Muscle layer of duodenum (tissue), 2 donors: ENCODE measurements around the gene AFAP1L1.

Experiments
- H3K27ac ChIP-seq: one replicate; pipeline ENCODE4 v1.7.0; 2013; ENCODE audit warnings: mild to moderate bottlenecking, low read length
- H3K27me3 ChIP-seq: one replicate; pipeline ENCODE4 v1.7.0; 2013; ENCODE audit warnings: low read depth, mild to moderate bottlenecking, control low read depth, low read length
- H3K36me3 ChIP-seq, 2 donors: one replicate each; pipeline ENCODE4 v1.7.0; 2013; ENCODE audit warnings: low read length in 2 of 2, control low read depth in 1 of 2, mild to moderate bottlenecking in 1 of 2; ENCODE audit not compliant: insufficient read depth in 2 of 2, control insufficient read depth in 1 of 2
- H3K4me1 ChIP-seq, 2 donors: one replicate each; pipeline ENCODE4 v1.7.0; 2013; ENCODE audit warnings: low read length in 2 of 2, mild to moderate bottlenecking in 2 of 2, control low read depth in 1 of 2, moderate library complexity in 1 of 2; ENCODE audit not compliant: insufficient read depth in 2 of 2, control insufficient read depth in 1 of 2
- H3K4me3 ChIP-seq, 2 donors: one replicate each; pipeline ENCODE4 v1.7.0; 2013; ENCODE audit warnings: low read length in 2 of 2, low read depth in 1 of 2, mild to moderate bottlenecking in 1 of 2
- H3K9me3 ChIP-seq, 2 donors: one replicate each; pipeline ENCODE4 v1.7.0; 2013; ENCODE audit warnings: low read length in 2 of 2, control low read depth in 1 of 2, mild to moderate bottlenecking in 1 of 2; ENCODE audit not compliant: control insufficient read depth in 1 of 2
- donor health status: healthy.

The AFAP1L1 gene

DNA sequence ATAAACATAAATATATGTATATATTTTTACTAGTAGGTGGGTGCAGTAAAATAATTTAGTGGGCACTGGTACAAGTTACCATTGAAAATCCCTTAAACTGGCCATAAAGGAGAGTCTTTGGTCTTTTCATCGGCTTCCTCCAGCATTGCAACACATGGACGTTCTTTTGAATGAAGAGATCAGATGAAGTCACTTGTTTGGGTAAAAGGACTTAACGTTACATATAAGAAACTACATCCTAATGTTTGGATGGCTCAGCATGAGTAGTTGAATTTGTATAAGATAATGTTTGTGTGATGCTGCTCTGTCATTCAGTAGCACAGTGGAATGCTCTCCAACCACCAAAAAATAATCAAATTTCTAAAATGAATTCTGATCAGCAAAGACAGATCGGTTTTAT lies 31.6 kb downstream of the AFAP1L1 start:
- Histone ChIP-seq H3K4me1 (no peaks in the 10 kb centered on the region), H3K9me3 (no peaks in the 10 kb centered on the region), H3K27me3 (no peaks in the 10 kb centered on the region), H3K36me3 (no peaks in the 10 kb centered on the region), H3K4me3 (no peak overlapping the region), H3K27ac (no peak overlapping the region)

GRCh38 chr5:149304195-149305078 lies 32.8 kb downstream of the AFAP1L1 start:
- H3K27ac ChIP-seq, result no peak overlapping the region
- no peaks in the 10 kb centered on the region for H3K27me3 ChIP-seq
- no peaks in the 10 kb centered on the region for H3K36me3 ChIP-seq
- no peak overlapping the region for H3K4me3 ChIP-seq
- no peaks in the 10 kb centered on the region for H3K4me1 ChIP-seq
- no peaks in the 10 kb centered on the region for H3K9me3 ChIP-seq

GRCh38 chr5:149309354-149309753 lies 37.7 kb downstream of the AFAP1L1 start:
- no peaks in the 10 kb centered on the region for H3K9me3 ChIP-seq
- H3K4me1 ChIP-seq, result no peaks in the 10 kb centered on the region
- no peaks in the 10 kb centered on the region for H3K27me3 ChIP-seq
- H3K36me3 ChIP-seq, result peaks cover 0 to 5% of the 10 kb centered on the region in 2 donors
- no peak overlapping the region for H3K4me3 ChIP-seq
- H3K27ac ChIP-seq, result no peak overlapping the region

DNA sequence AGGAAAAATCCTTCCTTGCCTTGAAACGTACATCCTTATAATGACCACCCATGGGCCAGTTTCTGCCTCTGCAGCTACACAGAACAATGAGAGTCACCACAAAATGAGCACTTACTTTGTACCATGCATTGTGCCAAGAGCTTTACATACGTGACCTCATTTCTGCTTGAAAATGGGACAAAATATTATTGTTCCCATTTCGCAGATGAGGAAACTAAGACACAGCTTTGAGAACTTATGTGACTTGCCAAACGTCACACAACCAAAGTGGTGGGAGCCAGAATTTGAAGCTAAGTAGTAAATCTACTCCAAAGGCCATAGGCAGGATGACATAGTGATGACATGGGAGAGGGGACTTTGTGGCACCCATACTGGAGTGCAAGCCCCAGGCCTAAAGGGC lies 38.8 kb downstream of the AFAP1L1 start:
- Histone ChIP-seq H3K9me3 (no peaks in the 10 kb centered on the region), H3K4me1 (no peaks in the 10 kb centered on the region), H3K27me3 (no peaks in the 10 kb centered on the region), H3K36me3 (peaks cover 0 to 5% of the 10 kb centered on the region in 2 donors), H3K27ac (no peak overlapping the region), H3K4me3 (no peak overlapping the region)

GRCh38 chr5:149310947-149311658 lies 39.4 kb downstream of the AFAP1L1 start:
- peaks cover 0 to 5% of the 10 kb centered on the region in 2 donors for H3K36me3 ChIP-seq
- H3K27me3 ChIP-seq, result no peaks in the 10 kb centered on the region
- no peaks in the 10 kb centered on the region for H3K9me3 ChIP-seq
- no peaks in the 10 kb centered on the region for H3K4me1 ChIP-seq
- H3K4me3 ChIP-seq, result no peak overlapping the region
- H3K27ac ChIP-seq, result no peak overlapping the region

- peaks cover 0 to 5% of the 10 kb centered on the region in 2 donors for H3K4me1 ChIP-seq
Measured at GRCh38 chr5:149313151-149313841, 41.6 kb downstream of the AFAP1L1 start.

GRCh38 chr5:149314571-149315111 lies 43.0 kb downstream of the AFAP1L1 start:
- Histone ChIP-seq H3K36me3 (peaks cover 0 to 5% of the 10 kb centered on the region in 2 donors), H3K4me3 (no peak overlapping the region), H3K9me3 (no peaks in the 10 kb centered on the region), H3K27me3 (no peaks in the 10 kb centered on the region), H3K27ac (no peak overlapping the region), H3K4me1 (peaks cover 0 to 5% of the 10 kb centered on the region in 2 donors)

More at GRCh38 chr5:149313151-149313841, 41.6 kb downstream of the AFAP1L1 start:
- Histone ChIP-seq H3K27me3 (no peaks in the 10 kb centered on the region), H3K4me3 (no peak overlapping the region), H3K27ac (no peak overlapping the region), H3K36me3 (peaks cover 0 to 5% of the 10 kb centered on the region in 2 donors), H3K9me3 (no peaks in the 10 kb centered on the region)

GRCh38 chr5:149315753-149316152 lies 44.1 kb downstream of the AFAP1L1 start:
- no peak overlapping the region for H3K4me3 ChIP-seq
- H3K9me3 ChIP-seq, result no peaks in the 10 kb centered on the region
- no peaks in the 10 kb centered on the region for H3K36me3 ChIP-seq
- no peak overlapping the region for H3K27ac ChIP-seq
- H3K4me1 ChIP-seq, result peaks cover 5 to 9% of the 10 kb centered on the region in 2 donors
- no peaks in the 10 kb centered on the region for H3K27me3 ChIP-seq

DNA sequence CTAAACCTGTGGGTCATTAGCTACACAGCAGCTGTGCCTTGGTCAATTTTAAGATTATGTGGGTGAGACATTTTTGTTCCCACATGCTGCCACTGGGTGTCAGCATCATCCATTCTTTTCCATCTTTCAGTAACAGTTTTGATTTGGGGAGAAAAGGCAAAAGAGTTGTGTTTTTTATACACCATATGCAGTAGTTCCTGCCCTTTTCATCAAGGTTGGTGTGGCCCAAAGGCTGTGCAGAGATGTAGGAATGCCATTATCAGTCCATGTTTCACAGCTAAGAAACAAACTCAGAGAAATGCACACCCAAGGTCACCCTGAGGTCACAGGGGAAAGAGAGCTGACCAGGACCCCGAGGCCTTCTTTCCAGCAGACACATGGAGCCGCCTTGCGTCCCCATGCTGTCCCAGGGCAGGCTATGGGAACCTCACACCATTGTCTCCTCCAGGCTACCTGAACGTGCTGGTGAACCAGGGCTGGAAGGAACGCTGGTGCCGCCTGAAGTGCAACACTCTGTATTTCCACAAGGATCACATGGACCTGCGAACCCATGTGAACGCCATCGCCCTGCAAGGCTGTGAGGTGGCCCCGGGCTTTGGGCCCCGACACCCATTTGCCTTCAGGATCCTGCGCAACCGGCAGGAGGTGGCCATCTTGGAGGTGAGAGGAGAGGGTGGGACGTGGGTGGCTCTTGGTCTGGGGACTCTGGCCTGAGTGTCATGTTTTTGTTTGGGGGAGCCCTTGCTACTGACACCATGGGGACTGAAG lies 45.8 kb downstream of the AFAP1L1 start:
- Histone ChIP-seq H3K9me3 (no peaks in the 10 kb centered on the region), H3K27me3 (no peaks in the 10 kb centered on the region), H3K4me1 (peaks cover 10 to 14% of the 10 kb centered on the region in 2 donors), H3K36me3 (no peaks in the 10 kb centered on the region), H3K4me3 (no peak overlapping the region), H3K27ac (no peak overlapping the region)

GRCh38 chr5:149319174-149319573 lies 47.5 kb downstream of the AFAP1L1 start:
- no peaks in the 10 kb centered on the region for H3K36me3 ChIP-seq
- no peak overlapping the region for H3K4me3 ChIP-seq
- H3K27ac ChIP-seq, result no peak overlapping the region

More at GRCh38 chr5:149319174-149319573, 47.5 kb downstream of the AFAP1L1 start:
- Histone ChIP-seq H3K9me3 (no peaks in the 10 kb centered on the region), H3K4me1 (peaks cover 10 to 14% of the 10 kb centered on the region in 2 donors), H3K27me3 (no peaks in the 10 kb centered on the region)
